Loucy (cell line): Measurements from ENCODE around the gene MAP7D3.
A peak's percentile ranks its signal among the peaks of the same experiment; 100 is the strongest.

Source experiments
- H2AFZ ChIP-seq: fragments of 200-600 bp; sonication (generic); 2 replicates; pipeline ENCODE4 v1.6.0; 2016; ENCODE audit warnings: antibody characterized with exemption, mild to moderate bottlenecking, low read length, moderate library complexity
- H3F3A ChIP-seq: fragments of 200-600 bp; 2 replicates; pipeline ENCODE4 v1.6.0; 2016; ENCODE audit warnings: antibody characterized with exemption, low read depth, mild to moderate bottlenecking
- H3K27me3 ChIP-seq: fragments of 200-600 bp; sonication (generic); 2 replicates; pipeline ENCODE4 v1.6.1; 2014; ENCODE audit warnings: low read length, mild to moderate bottlenecking; ENCODE audit not compliant: insufficient read depth, poor library complexity, severe bottlenecking
- H3K36me3 ChIP-seq: fragments of 200-600 bp; sonication (generic); 2 replicates; pipeline ENCODE4 v1.6.1; 2016; ENCODE audit warnings: low read length; ENCODE audit not compliant: insufficient read depth
- H3K4me1 ChIP-seq: fragments of 200-600 bp; sonication (generic); 2 replicates; pipeline ENCODE4 v1.5.1; 2014; ENCODE audit warnings: low read length, mild to moderate bottlenecking; ENCODE audit not compliant: insufficient read depth, poor library complexity, severe bottlenecking
- H3K4me2 ChIP-seq: fragments of 200-600 bp; sonication (generic); 2 replicates; pipeline ENCODE4 v1.6.0; 2014; ENCODE audit warnings: antibody characterized with exemption, low read length, low read depth, mild to moderate bottlenecking; ENCODE audit not compliant: poor library complexity, severe bottlenecking
- H3K4me3 ChIP-seq: fragments of 200-600 bp; sonication (generic); 2 replicates; pipeline ENCODE4 v1.5.1; 2014; ENCODE audit warnings: low read length, mild to moderate bottlenecking, mixed read lengths; ENCODE audit not compliant: poor library complexity, severe bottlenecking
- H3K79me2 ChIP-seq: fragments of 200-600 bp; sonication (generic); 2 replicates; pipeline ENCODE4 v1.6.1; 2014; ENCODE audit warnings: low read length; ENCODE audit not compliant: insufficient read depth
- H3K9ac ChIP-seq: fragments of 200-600 bp; sonication (generic); 2 replicates; pipeline ENCODE4 v1.6.0; 2014; ENCODE audit warnings: mild to moderate bottlenecking, low read depth, low read length, moderate library complexity; ENCODE audit not compliant: poor library complexity, severe bottlenecking
- H3K9me2 ChIP-seq: fragments of 200-600 bp; sonication (generic); replicated peaks from 2 replicates; pipeline ENCODE4 v1.6.1; 2016; ENCODE audit warnings: low read depth, low read length, mixed read lengths
- H3K9me3 ChIP-seq: fragments of 200-600 bp; sonication (generic); 2 replicates; pipeline ENCODE4 v1.6.1; 2014; ENCODE audit warnings: mild to moderate bottlenecking, antibody characterized with exemption, low read length, low read depth; ENCODE audit not compliant: insufficient read depth
- H4K20me1 ChIP-seq: fragments of 200-600 bp; sonication (generic); 2 replicates; pipeline ENCODE4 v1.6.0; 2014; ENCODE audit warnings: antibody characterized with exemption, low read length, mild to moderate bottlenecking; ENCODE audit not compliant: insufficient read depth, poor library complexity, severe bottlenecking
- CTCF ChIP-seq: fragments of 200-600 bp; sonication (generic); conservative IDR thresholded peaks from 2 replicates; pipeline ENCODE4 v1.5.1; 2014; ENCODE audit warnings: mild to moderate bottlenecking, antibody characterized with exemption, low read length
- EZH2phosphoT487 ChIP-seq: fragments of 200-600 bp; IDR thresholded peaks from 2 replicates; pipeline ENCODE4 v1.6.1; 2018; ENCODE audit warnings: antibody characterized with exemption, mild to moderate bottlenecking, moderate library complexity, borderline replicate concordance

MAP7D3 gene

GRCh38 chrX:136193771-136194170, 57.4 kb downstream of the MAP7D3 start:
- Histone ChIP-seq H3F3A (no peaks in the 10 kb centered on the region), H3K27me3 (no peaks in the 10 kb centered on the region), H3K4me3 (no peak overlapping the region), H3K9ac (no peak overlapping the region), H3K79me2 (no peaks in the 10 kb centered on the region), H3K4me1 (peaks cover 8% of the 10 kb centered on the region), H3K36me3 (no peaks in the 10 kb centered on the region), H2AFZ (no peak overlapping the region), H4K20me1 (no peaks in the 10 kb centered on the region), H3K4me2 (no peak overlapping the region), H3K9me3 (no peaks in the 10 kb centered on the region), H3K9me2 (no peaks in the 10 kb centered on the region)
- no peak for TF ChIP-seq EZH2phosphoT487

DNA sequence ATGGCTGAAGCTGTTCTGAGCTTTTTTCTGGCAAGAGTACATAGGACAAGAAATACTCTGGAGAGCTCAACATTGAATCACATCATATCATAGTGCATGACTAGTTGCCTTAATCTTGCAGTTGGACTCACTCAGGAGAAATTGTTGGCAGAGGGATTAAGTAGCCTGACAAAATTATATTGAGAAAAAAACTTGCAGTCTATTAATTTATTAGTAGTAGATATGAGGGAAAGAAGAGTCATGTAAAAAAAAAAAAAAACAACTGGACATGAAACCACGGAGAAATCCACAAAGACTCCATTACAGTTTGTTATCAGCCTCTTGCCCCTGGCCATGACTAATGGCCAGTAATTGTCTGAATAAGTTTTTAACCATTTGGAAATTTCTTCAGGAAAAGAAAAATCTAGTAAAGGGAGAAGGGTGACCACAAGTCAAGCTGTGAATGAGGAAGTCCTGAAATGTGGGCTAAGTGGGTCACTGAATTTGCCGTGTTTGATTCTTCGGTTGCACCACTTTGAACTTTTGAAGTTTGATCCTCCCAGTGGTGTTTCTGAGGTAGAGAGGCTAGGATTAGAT, 58.3 kb downstream of the MAP7D3 start:
- Histone ChIP-seq H3F3A (no peaks in the 10 kb centered on the region), H4K20me1 (no peaks in the 10 kb centered on the region), H2AFZ (no peak overlapping the region), H3K9me3 (no peaks in the 10 kb centered on the region), H3K4me3 (no peak overlapping the region), H3K9me2 (no peaks in the 10 kb centered on the region), H3K36me3 (no peaks in the 10 kb centered on the region), H3K79me2 (no peaks in the 10 kb centered on the region), H3K9ac (no peak overlapping the region), H3K4me1 (peaks cover 8% of the 10 kb centered on the region), H3K4me2 (no peak overlapping the region), H3K27me3 (no peaks in the 10 kb centered on the region)
- TF ChIP-seq EZH2phosphoT487 (no peak), CTCF (no peak)

DNA sequence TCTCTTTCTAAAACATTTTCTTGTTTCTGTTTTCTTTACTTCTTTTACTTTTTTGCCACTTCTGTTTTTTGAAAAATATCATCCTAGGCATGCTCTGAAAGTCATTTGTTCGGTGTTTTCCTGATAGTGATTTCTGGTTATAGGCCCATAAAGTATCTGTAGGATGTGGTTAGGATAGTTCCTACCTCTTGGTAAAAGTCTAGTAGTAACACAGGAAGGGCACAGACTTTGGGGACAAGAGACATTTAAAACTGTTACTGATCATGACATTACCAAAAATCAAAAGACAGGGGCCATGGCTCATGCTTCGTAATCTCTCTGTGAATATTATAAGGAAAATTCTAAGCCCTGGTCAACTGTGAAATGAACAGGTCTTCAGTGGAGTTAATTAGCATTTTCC, 59.1 kb downstream of the MAP7D3 start:
- Histone ChIP-seq H3K4me3 (no peak overlapping the region), H3K9ac (no peak overlapping the region), H3K27me3 (no peaks in the 10 kb centered on the region), H3K9me3 (no peaks in the 10 kb centered on the region), H3F3A (no peaks in the 10 kb centered on the region), H3K4me2 (peak overlapping the region; percentile 24), H3K4me1 (peaks cover 8% of the 10 kb centered on the region), H3K79me2 (no peaks in the 10 kb centered on the region), H2AFZ (no peak overlapping the region), H3K9me2 (no peaks in the 10 kb centered on the region), H3K36me3 (no peaks in the 10 kb centered on the region), H4K20me1 (no peaks in the 10 kb centered on the region)
- no peak for TF ChIP-seq CTCF
- no peak for TF ChIP-seq EZH2phosphoT487

GRCh38 chrX:136191171-136191570, 60.0 kb downstream of the MAP7D3 start:
- H3F3A ChIP-seq = no peaks in the 10 kb centered on the region
- no peaks in the 10 kb centered on the region for H4K20me1 ChIP-seq
- no peaks in the 10 kb centered on the region for H3K9me3 ChIP-seq
- no peak for TF ChIP-seq EZH2phosphoT487
- TF ChIP-seq CTCF = no peak
- H3K27me3 ChIP-seq = no peaks in the 10 kb centered on the region
- H3K9ac ChIP-seq = no peak overlapping the region
- H3K4me1 ChIP-seq = peaks cover 8% of the 10 kb centered on the region
- no peak overlapping the region for H3K4me2 ChIP-seq
- no peaks in the 10 kb centered on the region for H3K9me2 ChIP-seq
- H3K4me3 ChIP-seq = no peak overlapping the region
- no peaks in the 10 kb centered on the region for H3K79me2 ChIP-seq
- no peak overlapping the region for H2AFZ ChIP-seq
- H3K36me3 ChIP-seq = no peaks in the 10 kb centered on the region
